ENCODE measurements around the gene CTDSPL. TPM values are rescaled to one million over a fixed set of nuclear protein-coding genes. Genes with fewer than 3 reads are reported as not detected.
A peak's percentile ranks its signal among the peaks of the same experiment; 100 is the strongest.

CTDSPL gene
- total RNA-seq, 2 donors from 2014 or later: 27.8 to 30.7 TPM

DNA sequence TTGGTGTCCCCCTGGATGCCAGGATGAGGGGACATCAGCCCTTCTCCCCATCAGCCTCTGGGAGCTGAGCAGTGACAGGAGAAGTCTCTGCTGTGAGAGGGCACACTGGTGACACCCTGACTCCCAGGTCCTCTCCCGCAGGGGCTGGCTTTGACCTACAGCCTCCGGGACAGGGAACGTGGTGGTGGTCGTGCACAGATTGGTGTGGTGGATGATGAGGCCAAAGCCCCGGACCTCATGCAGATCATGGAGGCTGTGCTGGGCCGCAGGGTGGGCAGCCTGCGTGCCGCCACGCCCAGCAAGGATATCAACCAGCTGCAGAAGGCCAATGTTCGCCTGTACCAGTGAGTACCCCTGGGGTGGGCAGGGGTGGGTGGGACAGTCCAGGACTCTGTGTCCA lies 135.7 kb downstream of the CTDSPL start:
- WGBS, 2 experiments (ENCODE audit: insufficient coverage in 1 of 2, insufficient read length in 1 of 2): 88 to 95% methylated on average over 8 to 10 of the region's 10 CpGs
- no peak for DNase-seq
- Histone ChIP-seq H3K9me3 (ENCODE audit: control insufficient read depth, low read length) (no peaks in the 10 kb centered on the region), H3K36me3 (ENCODE audit: control insufficient read depth, insufficient read depth, low read length) (no peaks in the 10 kb centered on the region), H3K9ac (ENCODE audit: extremely low read depth, low read length, poor library complexity, severe bottlenecking) (no peak overlapping the region), H3K4me3 (ENCODE audit: low read length) (no peak overlapping the region), H3K27me3 (ENCODE audit: control insufficient read depth, insufficient read depth, low read length, poor library complexity, severe bottlenecking) (no peaks in the 10 kb centered on the region), H3K27ac (ENCODE audit: low read depth, low read length) (no peak overlapping the region), H3K4me1 (ENCODE audit: control insufficient read depth, insufficient read depth, low read length) (peaks cover 21% of the 10 kb centered on the region)
- Mint-ChIP-seq H3K4me1 (peaks cover 37% of the 10 kb centered on the region), H3K27ac (no peak overlapping the region), H3K27me3 (ENCODE audit: insufficient read depth) (no peaks in the 10 kb centered on the region), H3K4me3 (no peak overlapping the region), H3K36me3 (ENCODE audit: low read depth) (peaks cover 32% of the 10 kb centered on the region), H3K9me3 (no peaks in the 10 kb centered on the region)
- TF ChIP-seq, protein P1, sequence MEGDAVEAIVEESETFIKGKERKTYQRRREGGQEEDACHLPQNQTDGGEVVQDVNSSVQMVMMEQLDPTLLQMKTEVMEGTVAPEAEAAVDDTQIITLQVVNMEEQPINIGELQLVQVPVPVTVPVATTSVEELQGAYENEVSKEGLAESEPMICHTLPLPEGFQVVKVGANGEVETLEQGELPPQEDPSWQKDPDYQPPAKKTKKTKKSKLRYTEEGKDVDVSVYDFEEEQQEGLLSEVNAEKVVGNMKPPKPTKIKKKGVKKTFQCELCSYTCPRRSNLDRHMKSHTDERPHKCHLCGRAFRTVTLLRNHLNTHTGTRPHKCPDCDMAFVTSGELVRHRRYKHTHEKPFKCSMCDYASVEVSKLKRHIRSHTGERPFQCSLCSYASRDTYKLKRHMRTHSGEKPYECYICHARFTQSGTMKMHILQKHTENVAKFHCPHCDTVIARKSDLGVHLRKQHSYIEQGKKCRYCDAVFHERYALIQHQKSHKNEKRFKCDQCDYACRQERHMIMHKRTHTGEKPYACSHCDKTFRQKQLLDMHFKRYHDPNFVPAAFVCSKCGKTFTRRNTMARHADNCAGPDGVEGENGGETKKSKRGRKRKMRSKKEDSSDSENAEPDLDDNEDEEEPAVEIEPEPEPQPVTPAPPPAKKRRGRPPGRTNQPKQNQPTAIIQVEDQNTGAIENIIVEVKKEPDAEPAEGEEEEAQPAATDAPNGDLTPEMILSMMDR (conservative IDR thresholded peaks at IDR 0.05): no peak

DNA sequence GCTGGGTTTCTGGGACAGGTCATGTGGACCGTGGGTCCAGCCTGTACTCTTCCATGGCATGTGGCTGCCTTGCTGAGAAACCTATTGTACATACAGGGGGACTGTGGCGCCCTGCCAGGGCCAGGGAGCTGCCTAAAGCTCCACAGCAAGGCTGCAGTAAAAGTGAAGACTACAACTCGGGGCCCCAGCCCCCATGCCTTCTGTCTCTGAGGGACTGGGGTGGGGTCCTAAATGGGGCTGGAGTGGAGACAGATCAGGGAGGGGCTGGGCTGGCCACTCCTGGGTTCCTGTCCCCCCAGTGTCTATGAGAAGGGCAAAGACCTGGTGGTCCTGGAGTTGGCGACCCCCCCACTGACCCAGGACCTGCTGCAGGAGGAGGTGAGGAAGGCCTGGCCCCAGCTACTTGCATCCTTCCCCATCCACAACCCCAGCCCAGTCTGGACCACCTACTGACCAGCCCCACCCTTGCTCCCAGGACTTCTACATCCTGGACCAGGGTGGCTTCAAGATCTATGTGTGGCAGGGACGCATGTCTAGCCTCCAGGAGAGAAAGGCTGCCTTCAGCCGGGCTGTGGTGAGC lies 136.2 kb downstream of the CTDSPL start:
- H3K4me1 ChIP-seq (ENCODE audit: control insufficient read depth, insufficient read depth, low read length): peaks cover 17% of the 10 kb centered on the region
- H3K4me3 Mint-ChIP-seq: no peak overlapping the region
- H3K27ac ChIP-seq (ENCODE audit: low read depth, low read length): no peak overlapping the region
- H3K27me3 Mint-ChIP-seq (ENCODE audit: insufficient read depth): no peaks in the 10 kb centered on the region
- H3K4me1 Mint-ChIP-seq: peaks cover 31% of the 10 kb centered on the region
- no peaks in the 10 kb centered on the region for H3K9me3 ChIP-seq (ENCODE audit: control insufficient read depth, low read length)
- H3K27me3 ChIP-seq (ENCODE audit: control insufficient read depth, insufficient read depth, low read length, poor library complexity, severe bottlenecking): no peaks in the 10 kb centered on the region
- H3K4me3 ChIP-seq (ENCODE audit: low read length): no peak overlapping the region
- H3K27ac Mint-ChIP-seq: no peak overlapping the region
- TF ChIP-seq, protein P1 (conservative IDR thresholded peaks at IDR 0.05): no peak
- no peaks in the 10 kb centered on the region for H3K36me3 ChIP-seq (ENCODE audit: control insufficient read depth, insufficient read depth, low read length)
- no peak overlapping the region for H3K9ac ChIP-seq (ENCODE audit: extremely low read depth, low read length, poor library complexity, severe bottlenecking)
- peaks cover 32% of the 10 kb centered on the region for H3K36me3 Mint-ChIP-seq (ENCODE audit: low read depth)
- no peaks in the 10 kb centered on the region for H3K9me3 Mint-ChIP-seq
- 89 to 90% methylated on average over 3 to 6 of the region's 6 CpGs for WGBS, 2 experiments (ENCODE audit: insufficient coverage in 1 of 2, insufficient read length in 1 of 2)
- peak; percentile 41 for DNase-seq

DNA sequence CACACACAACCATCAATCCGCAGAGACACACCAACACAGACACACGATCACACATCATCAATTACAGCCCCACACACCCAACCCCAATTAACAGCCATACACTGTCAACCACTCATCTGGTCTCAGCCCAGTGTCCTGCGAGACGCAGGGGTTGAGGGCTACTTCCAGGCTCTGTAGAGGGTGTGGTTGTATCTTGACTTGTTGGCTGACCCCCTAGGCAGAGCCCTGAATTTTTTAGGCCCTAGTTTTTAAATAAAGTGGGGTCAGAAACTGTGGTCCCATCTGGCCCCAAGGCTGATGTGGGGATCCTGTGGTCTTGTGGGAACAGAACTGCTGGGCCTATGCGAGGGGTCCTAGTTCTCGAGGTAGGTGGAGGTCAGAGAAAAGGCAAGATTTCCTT lies 138.2 kb downstream of the CTDSPL start:
- peaks cover 8% of the 10 kb centered on the region for H3K4me1 ChIP-seq (ENCODE audit: control insufficient read depth, insufficient read depth, low read length)
- H3K27ac ChIP-seq (ENCODE audit: low read depth, low read length): no peak overlapping the region
- H3K9ac ChIP-seq (ENCODE audit: extremely low read depth, low read length, poor library complexity, severe bottlenecking): no peak overlapping the region
- no peaks in the 10 kb centered on the region for H3K27me3 ChIP-seq (ENCODE audit: control insufficient read depth, insufficient read depth, low read length, poor library complexity, severe bottlenecking)
- 85 to 100% methylated on average over 1 to 6 of the region's 6 CpGs for WGBS, 2 experiments (ENCODE audit: insufficient coverage in 1 of 2, insufficient read length in 1 of 2)
- H3K4me3 ChIP-seq (ENCODE audit: low read length): no peak overlapping the region
- Mint-ChIP-seq H3K27me3 (ENCODE audit: insufficient read depth) (no peaks in the 10 kb centered on the region), H3K9me3 (no peaks in the 10 kb centered on the region), H3K4me1 (peaks cover 21% of the 10 kb centered on the region), H3K36me3 (ENCODE audit: low read depth) (peaks cover 38% of the 10 kb centered on the region), H3K4me3 (no peak overlapping the region), H3K27ac (no peak overlapping the region)
- TF ChIP-seq, protein P1 (conservative IDR thresholded peaks at IDR 0.05): no peak
- H3K36me3 ChIP-seq (ENCODE audit: control insufficient read depth, insufficient read depth, low read length): no peaks in the 10 kb centered on the region
- DNase-seq: peak; percentile 34
- H3K9me3 ChIP-seq (ENCODE audit: control insufficient read depth, low read length): no peaks in the 10 kb centered on the region

Measured in endodermal cell (in vitro differentiated cells).